GM21723 (cell line): Measurements from ENCODE around the gene LYPD3.
"Not testable (repeated sequence)": the region's sequence is repeated elsewhere in the genome, so short reads cannot be mapped to it uniquely, and the experiment has no call there.

ENCODE experiments used
- ATAC-seq: cut with Tn5 transposase; IDR thresholded peaks from one replicate; pipeline ENCODE4 v1.9.1; 2021; ENCODE audit warnings: mild to moderate bottlenecking, moderate library complexity; ENCODE audit not compliant: unreplicated experiment

LYPD3 gene

GRCh38 chr19:43465468-43466120 lies at the start of gene LYPD3:
Gene LYPD3, minus strand, starts transcription at chr19:43465608. Its CDS starts 37 bp downstream, at chr19:43465571.
- ATAC-seq = no peak

GRCh38 chr19:43512399-43512798 lies 47.0 kb upstream of the LYPD3 start:
- not testable (repeated sequence) for ATAC-seq

- ATAC-seq = no peak
Observed at GRCh38 chr19:43511324-43511723, 45.9 kb upstream of the LYPD3 start.

- ATAC-seq = no peak
Observed at GRCh38 chr19:43510713-43511112, 45.3 kb upstream of the LYPD3 start.

- no peak for ATAC-seq
Observed at GRCh38 chr19:43507880-43508279, 42.5 kb upstream of the LYPD3 start.

GRCh38 chr19:43506629-43507028 lies 41.2 kb upstream of the LYPD3 start:
- ATAC-seq = no peak

GRCh38 chr19:43505941-43506340 lies 40.5 kb upstream of the LYPD3 start:
- no peak for ATAC-seq

- ATAC-seq = no peak
Observed at GRCh38 chr19:43505186-43505456, 39.7 kb upstream of the LYPD3 start.

- ATAC-seq = peak; percentile 21
Observed at GRCh38 chr19:43504426-43505185, 39.2 kb upstream of the LYPD3 start, which contains the start of gene PHLDB3. Gene PHLDB3, minus strand, starts transcription at chr19:43504746. Its CDS starts 628 bp downstream, at chr19:43504118.

- peak; percentile 84 for ATAC-seq
Observed at GRCh38 chr19:43503501-43504425, 38.4 kb upstream of the LYPD3 start.

GRCh38 chr19:43502419-43502976 lies 37.1 kb upstream of the LYPD3 start:
- ATAC-seq = no peak

- ATAC-seq = no peak
Observed at GRCh38 chr19:43501661-43502418, 36.4 kb upstream of the LYPD3 start.

GRCh38 chr19:43499042-43499441 lies 33.6 kb upstream of the LYPD3 start:
- no peak for ATAC-seq

GRCh38 chr19:43498233-43498842 lies 32.9 kb upstream of the LYPD3 start:
- ATAC-seq = no peak

GRCh38 chr19:43496960-43497359 lies 31.6 kb upstream of the LYPD3 start:
- no peak for ATAC-seq

GRCh38 chr19:43495082-43495481 lies 29.7 kb upstream of the LYPD3 start:
- ATAC-seq = no peak

GRCh38 chr19:43490759-43491158 lies 25.4 kb upstream of the LYPD3 start:
- ATAC-seq = no peak

- no peak for ATAC-seq
Observed at GRCh38 chr19:43489979-43490599, 24.7 kb upstream of the LYPD3 start.

- no peak for ATAC-seq
Observed at GRCh38 chr19:43489310-43489709, 23.9 kb upstream of the LYPD3 start.

GRCh38 chr19:43488179-43488578 lies 22.8 kb upstream of the LYPD3 start:
- ATAC-seq = no peak
